Measurements from ENCODE around the gene HMG20A.

Gene HMG20A

GRCh38 chr15:77384086-77384485 lies 36.6 kb upstream of the HMG20A start:
- no peak for TF ChIP-seq CTCF (IDR thresholded peaks at IDR 0.05; ENCODE audit: insufficient read depth, low read depth, low read length, missing control alignments)
- H3K4me3 ChIP-seq (ENCODE audit: low read depth, low read length) = no peak overlapping the region
- no peak for DNase-seq (ENCODE audit: low read depth)

- no peak for TF ChIP-seq CTCF (IDR thresholded peaks at IDR 0.05; ENCODE audit: insufficient read depth, low read depth, low read length, missing control alignments)
- no peak overlapping the region for H3K4me3 ChIP-seq (ENCODE audit: low read depth, low read length)
- no peak for DNase-seq (ENCODE audit: low read depth)
Measured at GRCh38 chr15:77384589-77385359, 35.9 kb upstream of the HMG20A start.

GRCh38 chr15:77386626-77387025 lies 34.1 kb upstream of the HMG20A start:
- TF ChIP-seq CTCF (IDR thresholded peaks at IDR 0.05; ENCODE audit: insufficient read depth, low read depth, low read length, missing control alignments) = no peak
- H3K4me3 ChIP-seq (ENCODE audit: low read depth, low read length) = no peak overlapping the region
- DNase-seq (ENCODE audit: low read depth) = no peak

DNA sequence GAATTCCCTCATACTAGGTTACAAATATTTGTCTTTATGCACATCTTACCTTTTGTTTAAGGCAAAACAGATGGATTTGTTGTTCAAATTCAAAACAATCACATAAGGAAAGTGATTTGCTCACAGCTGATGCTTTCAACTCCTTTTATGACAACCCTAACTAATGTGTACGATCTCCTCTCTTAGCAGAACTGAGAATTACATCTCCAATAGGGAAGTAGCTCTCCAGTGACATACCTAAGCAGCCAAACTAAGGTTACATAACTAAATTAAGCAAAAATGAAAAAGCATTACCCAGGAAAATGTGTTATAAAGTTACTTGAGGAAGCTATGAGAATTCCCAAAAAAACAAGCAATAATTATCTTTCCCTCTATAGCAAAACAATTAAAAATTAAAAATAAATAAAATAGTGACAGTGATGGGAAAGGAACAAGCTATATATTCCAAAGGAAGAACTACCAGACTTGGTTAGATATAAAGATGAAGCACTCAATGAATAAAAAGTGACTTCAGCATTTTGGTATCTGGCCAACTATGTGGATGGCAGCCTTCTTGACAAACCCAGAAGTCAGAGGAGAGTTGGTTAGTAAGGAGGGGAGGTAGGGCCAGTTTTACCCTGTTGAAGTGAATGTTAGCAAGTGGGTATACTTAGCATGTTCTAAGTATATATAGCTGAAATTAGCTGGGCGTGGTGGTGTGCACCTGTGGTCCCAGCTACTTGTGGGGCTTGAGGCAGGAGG lies 33.2 kb upstream of the HMG20A start:
- TF ChIP-seq CTCF (IDR thresholded peaks at IDR 0.05; ENCODE audit: insufficient read depth, low read depth, low read length, missing control alignments) = no peak
- H3K4me3 ChIP-seq (ENCODE audit: low read depth, low read length) = no peak overlapping the region
- no peak for DNase-seq (ENCODE audit: low read depth)

GRCh38 chr15:77391372-77391951 lies 29.2 kb upstream of the HMG20A start:
- no peak for DNase-seq (ENCODE audit: low read depth)
- TF ChIP-seq CTCF (IDR thresholded peaks at IDR 0.05; ENCODE audit: insufficient read depth, low read depth, low read length, missing control alignments) = no peak
- no peak overlapping the region for H3K4me3 ChIP-seq (ENCODE audit: low read depth, low read length)

DNA sequence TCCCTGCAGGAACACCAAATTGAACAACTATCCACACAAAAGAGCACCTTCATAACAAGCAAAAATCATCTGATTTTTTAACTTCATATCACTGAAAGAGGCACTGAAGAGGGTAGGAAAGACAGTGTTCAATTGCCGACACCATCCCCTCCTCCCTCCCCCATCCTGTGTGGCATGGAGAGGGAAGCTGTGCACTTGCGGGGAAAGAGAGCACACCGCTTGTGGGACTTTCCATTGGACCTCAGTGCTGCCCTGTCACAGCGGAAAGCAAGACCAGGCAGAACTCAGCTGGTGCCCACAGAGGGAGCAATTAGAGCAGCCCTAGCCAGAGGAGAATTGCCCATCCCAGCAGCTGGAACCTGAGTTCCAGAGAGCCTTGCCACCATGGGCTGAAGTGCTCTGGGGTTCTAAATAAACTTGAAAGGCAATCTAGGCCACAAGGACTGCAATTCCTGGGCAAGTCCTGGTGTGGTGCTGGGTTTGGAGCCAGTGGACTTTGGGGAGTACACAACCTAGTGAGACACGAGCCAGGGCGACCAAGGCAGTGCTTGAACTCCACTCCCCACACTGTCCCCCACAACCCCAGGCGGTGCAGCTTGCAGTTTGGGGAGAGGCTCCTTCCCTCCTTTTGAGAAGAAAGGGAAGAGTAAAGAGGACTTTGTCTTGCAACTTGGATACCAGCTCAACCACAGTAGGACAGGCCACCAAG lies 27.8 kb upstream of the HMG20A start:
- no peak overlapping the region for H3K4me3 ChIP-seq (ENCODE audit: low read depth, low read length)
- DNase-seq (ENCODE audit: low read depth) = no peak
- no peak for TF ChIP-seq CTCF (IDR thresholded peaks at IDR 0.05; ENCODE audit: insufficient read depth, low read depth, low read length, missing control alignments)
